ENCODE measurements around the gene NEK6.

- TF ChIP-seq, protein P1, sequence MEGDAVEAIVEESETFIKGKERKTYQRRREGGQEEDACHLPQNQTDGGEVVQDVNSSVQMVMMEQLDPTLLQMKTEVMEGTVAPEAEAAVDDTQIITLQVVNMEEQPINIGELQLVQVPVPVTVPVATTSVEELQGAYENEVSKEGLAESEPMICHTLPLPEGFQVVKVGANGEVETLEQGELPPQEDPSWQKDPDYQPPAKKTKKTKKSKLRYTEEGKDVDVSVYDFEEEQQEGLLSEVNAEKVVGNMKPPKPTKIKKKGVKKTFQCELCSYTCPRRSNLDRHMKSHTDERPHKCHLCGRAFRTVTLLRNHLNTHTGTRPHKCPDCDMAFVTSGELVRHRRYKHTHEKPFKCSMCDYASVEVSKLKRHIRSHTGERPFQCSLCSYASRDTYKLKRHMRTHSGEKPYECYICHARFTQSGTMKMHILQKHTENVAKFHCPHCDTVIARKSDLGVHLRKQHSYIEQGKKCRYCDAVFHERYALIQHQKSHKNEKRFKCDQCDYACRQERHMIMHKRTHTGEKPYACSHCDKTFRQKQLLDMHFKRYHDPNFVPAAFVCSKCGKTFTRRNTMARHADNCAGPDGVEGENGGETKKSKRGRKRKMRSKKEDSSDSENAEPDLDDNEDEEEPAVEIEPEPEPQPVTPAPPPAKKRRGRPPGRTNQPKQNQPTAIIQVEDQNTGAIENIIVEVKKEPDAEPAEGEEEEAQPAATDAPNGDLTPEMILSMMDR (IDR thresholded peaks at IDR 0.05): no peak
- TF ChIP-seq TFCP2L1 (CRISPR knock-in tag; IDR thresholded peaks at IDR 0.05) (no peak), MYC (IDR thresholded peaks at IDR 0.05; ENCODE audit: borderline replicate concordance, low read length) (no peak), CEBPB (IDR thresholded peaks at IDR 0.05) (no peak), MAFK (IDR thresholded peaks at IDR 0.05; ENCODE audit: partially characterized antibody) (no peak), RAD21 (conservative IDR thresholded peaks at IDR 0.05 in 1 of 2, IDR thresholded peaks at IDR 0.05 in 1 of 2) (no peak)
Measured at GRCh38 chr9:124368692-124369091, 110.9 kb downstream of the NEK6 start.
